H1 (cell line): Measurements from ENCODE around the gene SOHLH1. TPM values are rescaled to one million over a fixed set of nuclear protein-coding genes. Genes with fewer than 3 reads are reported as not detected.
A peak's percentile ranks its signal among the peaks of the same experiment; 100 is the strongest.

Source experiments
- CTCF ChIA-PET: fragments of 300-600 bp; sonication (Branson Sonifier 250); formaldehyde crosslinking; loops from one replicate; lab custom pipeline; 2021; ENCODE audit not compliant: partially characterized antibody; lab: Charles Lee
- POLR2A ChIA-PET: fragments of 300-600 bp; sonication (Branson Sonifier 250); formaldehyde crosslinking; loops from one replicate; lab custom pipeline; 2021; ENCODE audit warnings: inconsistent platforms; ENCODE audit not compliant: partially characterized antibody; lab: Charles Lee
- DNase-seq, 2 experiments: peaks; one replicate each; pipeline versions ENCODE4 v3.0.0 to v3.0.0-alpha.2; 2010 to 2022; ENCODE audit warnings: low spot score in 2 of 2, low read depth in 1 of 2, mixed read lengths in 1 of 2
- FAIRE-seq: peaks from 2 replicates; lab custom pipeline; 2011; peaks lifted over from hg19 to GRCh38; lab: Jason Lieb, UNC
- H2AFZ ChIP-seq: 2 replicates; pipeline ENCODE4 v1.8.1; 2012; ENCODE audit warnings: low read length, inconsistent platforms
- H2AK5ac ChIP-seq: 2 replicates; pipeline ENCODE4 v1.6.1; 2013; ENCODE audit warnings: low read depth, low read length
- H2BK120ac ChIP-seq: replicated peaks from 2 replicates; pipeline ENCODE3; 2013; ENCODE audit warnings: low read depth, low read length, inconsistent platforms
- H2BK12ac ChIP-seq: 2 replicates; pipeline ENCODE4 v1.6.1; 2013; ENCODE audit warnings: low read depth, low read length
- H2BK15ac ChIP-seq: 2 replicates; pipeline ENCODE4 v1.6.1; 2013; ENCODE audit warnings: low read length
- H2BK20ac ChIP-seq: 2 replicates; pipeline ENCODE4 v1.6.1; 2013; ENCODE audit warnings: low read length
- H2BK5ac ChIP-seq: 2 replicates; pipeline ENCODE4 v1.6.1; 2013; ENCODE audit warnings: low read depth, low read length
- H3K14ac ChIP-seq: 2 replicates; pipeline ENCODE4 v1.6.1; 2013; ENCODE audit warnings: inconsistent platforms; ENCODE audit not compliant: insufficient read length
- H3K18ac ChIP-seq: 2 replicates; pipeline ENCODE4 v1.6.1; 2013; ENCODE audit warnings: low read length; ENCODE audit errors: extremely low read depth
- H3K23ac ChIP-seq: 2 replicates; pipeline ENCODE4 v1.6.1; 2013; ENCODE audit warnings: inconsistent platforms; ENCODE audit not compliant: insufficient read length
- H3K23me2 ChIP-seq: 2 replicates; pipeline ENCODE4 v1.6.1; 2013; ENCODE audit warnings: low read depth, low read length
- H3K27ac ChIP-seq: 2 replicates; pipeline ENCODE4 v1.6.1; 2011; ENCODE audit warnings: low read depth, low read length, inconsistent platforms
- H3K27me3 ChIP-seq, 4 experiments: replicated peaks in 1 of 4; 1 replicate in 1 of 4; 2 replicates in 3 of 4; pipeline versions ENCODE4 v1.6.1 to v1.8.1; 2011 to 2013; ENCODE audit warnings: low read length in 3 of 4, mild to moderate bottlenecking in 3 of 4, inconsistent platforms in 2 of 4, mixed read lengths in 2 of 4, moderate library complexity in 1 of 4; ENCODE audit not compliant: control insufficient read depth in 3 of 4, insufficient read depth in 3 of 4; ENCODE audit errors: extremely low read depth in 1 of 4
- H3K36me3 ChIP-seq, 4 experiments: 2 replicates each; pipeline versions ENCODE4 v1.6.1 to v1.8.1; 2011 to 2013; ENCODE audit warnings: mild to moderate bottlenecking in 4 of 4, low read length in 3 of 4, moderate library complexity in 2 of 4, control low read depth in 1 of 4, inconsistent platforms in 1 of 4; ENCODE audit not compliant: insufficient read depth in 4 of 4, control insufficient read depth in 2 of 4
- H3K4ac ChIP-seq: replicated peaks from 2 replicates; pipeline ENCODE3; 2013; ENCODE audit warnings: low read length, low read depth, mixed read lengths, inconsistent platforms; ENCODE audit not compliant: insufficient read length
- H3K4me1 ChIP-seq, 4 experiments: replicated peaks in 1 of 4; 1 replicate in 1 of 4; 2 replicates in 3 of 4; pipeline versions ENCODE4 v1.6.1 to v1.8.1; 2011 to 2013; ENCODE audit warnings: low read length in 3 of 4, inconsistent platforms in 2 of 4, mixed read lengths in 1 of 4; ENCODE audit not compliant: insufficient read depth in 4 of 4, control insufficient read depth in 3 of 4
- H3K4me2 ChIP-seq, 2 experiments: 2 replicates each; pipeline versions ENCODE4 v1.6.1 to v1.8.1; 2011 to 2013; ENCODE audit warnings: low read depth in 2 of 2, low read length in 2 of 2, control low read depth in 1 of 2, inconsistent platforms in 1 of 2, mild to moderate bottlenecking in 1 of 2; ENCODE audit not compliant: insufficient read depth in 1 of 2
- H3K4me3 ChIP-seq, 4 experiments: fragments of 200-600, 300-600 bp in 1 of 4; sonication (generic), shearing (Covaris generic), sonication (Bioruptor Twin) in 1 of 4; 2 replicates each; pipeline versions ENCODE4 v1.5.1 to v1.8.1; 2011 to 2016; ENCODE audit warnings: low read length in 4 of 4, low read depth in 3 of 4, control low read depth in 2 of 4, inconsistent platforms in 2 of 4, mild to moderate bottlenecking in 2 of 4, mixed read lengths in 1 of 4, moderate library complexity in 1 of 4; ENCODE audit not compliant: insufficient read depth in 2 of 4; ENCODE audit errors: extremely low read depth in 1 of 4
- H3K56ac ChIP-seq: replicated peaks from 2 replicates; pipeline ENCODE3; 2013; ENCODE audit warnings: low read depth, mild to moderate bottlenecking, mixed read lengths, low read length, inconsistent platforms; ENCODE audit not compliant: insufficient read length
- H3K79me1 ChIP-seq: 2 replicates; pipeline ENCODE4 v1.6.1; 2013; ENCODE audit warnings: low read depth, low read length, control low read depth
- H3K79me2 ChIP-seq, 2 experiments: 2 replicates each; pipeline versions ENCODE4 v1.6.1 to v1.8.1; 2012 to 2013; ENCODE audit warnings: low read length in 2 of 2, mild to moderate bottlenecking in 2 of 2, inconsistent platforms in 1 of 2; ENCODE audit not compliant: insufficient read depth in 2 of 2, control insufficient read depth in 1 of 2
- H3K9ac ChIP-seq, 4 experiments: replicated peaks in 1 of 4; 1 replicate in 1 of 4; 2 replicates in 3 of 4; pipeline versions ENCODE4 v1.6.1 to v1.8.1; 2011 to 2013; ENCODE audit warnings: low read depth in 3 of 4, low read length in 3 of 4, control low read depth in 2 of 4, mild to moderate bottlenecking in 2 of 4, moderate library complexity in 2 of 4, inconsistent platforms in 1 of 4; ENCODE audit errors: extremely low read depth in 1 of 4
- H3K9me3 ChIP-seq, 2 experiments: 2 replicates each; pipeline versions ENCODE4 v1.6.1 to v1.8.1; 2012 to 2013; ENCODE audit warnings: mild to moderate bottlenecking in 2 of 2, moderate library complexity in 2 of 2, control low read depth in 1 of 2, inconsistent platforms in 1 of 2, low read depth in 1 of 2, low read length in 1 of 2, mixed read lengths in 1 of 2; ENCODE audit not compliant: insufficient read depth in 2 of 2
- H4K20me1 ChIP-seq, 2 experiments: replicated peaks in 1 of 2; 2 replicates each; pipeline versions ENCODE3 to v1.8.1; 2011 to 2013; ENCODE audit warnings: inconsistent platforms in 2 of 2, low read length in 2 of 2, mild to moderate bottlenecking in 1 of 2; ENCODE audit not compliant: insufficient read depth in 2 of 2, control insufficient read depth in 1 of 2
- H4K5ac ChIP-seq: 2 replicates; pipeline ENCODE4 v1.6.1; 2013; ENCODE audit warnings: low read length, low read depth, mixed read lengths, inconsistent platforms; ENCODE audit not compliant: insufficient read length
- H4K8ac ChIP-seq: 2 replicates; pipeline ENCODE4 v1.8.0; 2013; ENCODE audit warnings: mild to moderate bottlenecking, moderate library complexity, low read length, inconsistent platforms; ENCODE audit not compliant: insufficient read depth; ENCODE audit errors: extremely low read depth
- H4K91ac ChIP-seq: replicated peaks from 2 replicates; pipeline ENCODE3; 2013; ENCODE audit warnings: low read length, mixed read lengths, inconsistent platforms; ENCODE audit not compliant: insufficient read length
- KDM5A ChIP-seq: fragments of 200-600 bp; IDR thresholded peaks from 2 replicates; pipeline ENCODE4 v1.7.1; 2012; ENCODE audit warnings: mild to moderate bottlenecking, low read length, inconsistent platforms, mixed read lengths
- WGBS, 2 experiments: shearing (Covaris generic) in 1 of 2; methylation state at CpG; one replicate each; pipeline versions ENCODE4 v1.1.6 to v1.1.7; 2013 to 2015; ENCODE audit warnings: low lambda C conversion rate in 2 of 2, mixed read lengths in 2 of 2, inconsistent platforms in 1 of 2, low coverage in 1 of 2, missing lambda C conversion rate in 1 of 2; ENCODE audit not compliant: insufficient replicate concordance in 2 of 2, insufficient coverage in 1 of 2, insufficient read length in 1 of 2; ENCODE audit errors: extremely low coverage in 1 of 2, missing lambda C conversion rate in 1 of 2; 5-methylcytosine and 5-hydroxymethylcytosine counted together
- polyA plus RNA-seq, 7 experiments: library from polyadenylated mRNA; depleted of rRNA in 3 of 7; stranded (reverse) in 5 of 7; unstranded in 2 of 7; fragments of >200 nt in 5 of 7; fragments of 200-250 nt in 2 of 7; gene quantifications; 1 replicate in 5 of 7; 2 replicates in 1 of 7; 4 replicates in 1 of 7; pipeline versions ENCODE4 v1.2.1 to v1.2.3, GENCODE V29; 2011 to 2013; ENCODE audit warnings: missing spikeins in 2 of 7, mixed read lengths in 2 of 7
- total RNA-seq: library from RNA; stranded (reverse); fragmentation: NEBNext Ultra II Directional; extraction: Animal tissue kit (Norgen Biotek cat#: 25700); gene quantifications from 2 replicates; pipeline ENCODE4 v1.2.1, GENCODE V29; 2021

The SOHLH1 gene
- total and polyA plus RNA-seq, 2 of the 8 experiments (the other 6 are each of a cell fraction or from before 2014, with no cell fraction given) = 0.11 TPM; not detected in 1

- H3K56ac ChIP-seq = no peak overlapping the region
- H2BK15ac ChIP-seq = no peak overlapping the region; the same call in 1 of the 2 replicates
- peak overlapping the region; percentile 39; the same call in 1 of the 2 replicates for H2AK5ac ChIP-seq
- no peak overlapping the region for H3K4ac ChIP-seq
- FAIRE-seq = no peak
- H2AFZ ChIP-seq = no peak overlapping the region
- CTCF ChIA-PET = interaction anchor here (0.8 to 2.7 kb wide), 5 partner anchors 25 to 248 kb away, joined by 3 to 14 read pairs (median 3); no protein-coding TSS in a partner anchor
- H3K18ac ChIP-seq = no peak overlapping the region; the same call in 1 of the 2 replicates
- no peak overlapping the region for H4K8ac ChIP-seq
- H3K27ac ChIP-seq = no peak overlapping the region
- POLR2A ChIA-PET = no interaction called here
- no peaks in the 10 kb centered on the region for H3K79me2 ChIP-seq
- no peaks in the 10 kb centered on the region for H3K9me3 ChIP-seq
- no peak overlapping the region for H4K5ac ChIP-seq
- peaks cover 4 to 9% of the 10 kb centered on the region in 2 experiments for H4K20me1 ChIP-seq
- H3K4me3 ChIP-seq = no peak overlapping the region
- H2BK12ac ChIP-seq = no peak overlapping the region
- no peak overlapping the region for H3K23ac ChIP-seq
- no peaks in the 10 kb centered on the region for H3K79me1 ChIP-seq
- H3K4me1 ChIP-seq = peaks cover 0 to 5% (median under 1%) of the 10 kb centered on the region in 4 experiments; a peak in 3 of 7 replicates
- no peaks in the 10 kb centered on the region for H3K36me3 ChIP-seq
- H2BK120ac ChIP-seq = no peak overlapping the region
- no peak overlapping the region for H4K91ac ChIP-seq
- no peak overlapping the region for H3K4me2 ChIP-seq
- WGBS, 2 experiments = 88% methylated on average over 8 of the region's 9 CpGs; no CpG with 5 or more reads in 1 of the 2 experiments
- TF ChIP-seq KDM5A = no peak
- DNase-seq = no peak
- no peaks in the 10 kb centered on the region for H3K23me2 ChIP-seq
- H2BK5ac ChIP-seq = no peak overlapping the region
- H2BK20ac ChIP-seq = no peak overlapping the region
- H3K27me3 ChIP-seq = peaks cover 0 to 14% (median 14%) of the 10 kb centered on the region in 4 experiments; a peak in 6 of 7 replicates
- no peak overlapping the region for H3K14ac ChIP-seq
- no peak overlapping the region for H3K9ac ChIP-seq
These were observed 20.2 kb upstream of the SOHLH1 start for GRCh38 chr9:135719472-135719871.
